WERI-Rb-1 (cell line): ENCODE results near the gene BYSL.
A peak's percentile ranks its signal among the peaks of the same experiment; 100 is the strongest.

ENCODE experiments used
- DNase-seq: peaks from one replicate; pipeline ENCODE4 v3.0.0-alpha.2; 2020
- H3K27ac ChIP-seq: fragments of 250-450 bp; sonication (Bioruptor Pico); 2 replicates; pipeline ENCODE4 v1.5.1; 2020; ENCODE audit warnings: mild to moderate bottlenecking, moderate library complexity
- H3K27me3 ChIP-seq: fragments of 250-450 bp; sonication (Bioruptor Pico); 2 replicates; pipeline ENCODE4 v1.5.1; 2021; ENCODE audit warnings: mild to moderate bottlenecking, low read depth, moderate library complexity; ENCODE audit not compliant: insufficient read depth, severe bottlenecking
- H3K36me3 ChIP-seq: fragments of 250-450 bp; sonication (Bioruptor Pico); 2 replicates; pipeline ENCODE4 v1.5.1; 2020; ENCODE audit warnings: mild to moderate bottlenecking, moderate library complexity
- H3K4me3 ChIP-seq: 2 replicates; pipeline ENCODE4 v1.5.1; 2011; ENCODE audit warnings: low read depth, mild to moderate bottlenecking, control low read depth, low read length
- H3K9me3 ChIP-seq: fragments of 250-450 bp; sonication (Bioruptor Pico); 2 replicates; pipeline ENCODE4 v1.5.1; 2021; ENCODE audit warnings: mild to moderate bottlenecking, moderate library complexity; ENCODE audit not compliant: severe bottlenecking
- TF ChIP-seq, protein P1 (sequence below): IDR thresholded peaks from 2 replicates; pipeline ENCODE4 v1.5.1; 2011; ENCODE audit warnings: low read depth, mild to moderate bottlenecking, control low read depth, inconsistent platforms, low read length

Gene BYSL

GRCh38 chr6:41937861-41938574 lies 16.7 kb downstream of the BYSL start:
- Histone ChIP-seq H3K27ac (peak overlapping the region; percentile 14), H3K4me3 (no peak overlapping the region), H3K27me3 (no peaks in the 10 kb centered on the region), H3K36me3 (peaks cover 64% of the 10 kb centered on the region), H3K9me3 (no peaks in the 10 kb centered on the region)
- no peak for DNase-seq
- TF ChIP-seq, protein P1, sequence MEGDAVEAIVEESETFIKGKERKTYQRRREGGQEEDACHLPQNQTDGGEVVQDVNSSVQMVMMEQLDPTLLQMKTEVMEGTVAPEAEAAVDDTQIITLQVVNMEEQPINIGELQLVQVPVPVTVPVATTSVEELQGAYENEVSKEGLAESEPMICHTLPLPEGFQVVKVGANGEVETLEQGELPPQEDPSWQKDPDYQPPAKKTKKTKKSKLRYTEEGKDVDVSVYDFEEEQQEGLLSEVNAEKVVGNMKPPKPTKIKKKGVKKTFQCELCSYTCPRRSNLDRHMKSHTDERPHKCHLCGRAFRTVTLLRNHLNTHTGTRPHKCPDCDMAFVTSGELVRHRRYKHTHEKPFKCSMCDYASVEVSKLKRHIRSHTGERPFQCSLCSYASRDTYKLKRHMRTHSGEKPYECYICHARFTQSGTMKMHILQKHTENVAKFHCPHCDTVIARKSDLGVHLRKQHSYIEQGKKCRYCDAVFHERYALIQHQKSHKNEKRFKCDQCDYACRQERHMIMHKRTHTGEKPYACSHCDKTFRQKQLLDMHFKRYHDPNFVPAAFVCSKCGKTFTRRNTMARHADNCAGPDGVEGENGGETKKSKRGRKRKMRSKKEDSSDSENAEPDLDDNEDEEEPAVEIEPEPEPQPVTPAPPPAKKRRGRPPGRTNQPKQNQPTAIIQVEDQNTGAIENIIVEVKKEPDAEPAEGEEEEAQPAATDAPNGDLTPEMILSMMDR, result no peak

GRCh38 chr6:41938590-41939175 lies 17.4 kb downstream of the BYSL start:
- Histone ChIP-seq H3K27ac (no peak overlapping the region), H3K27me3 (no peaks in the 10 kb centered on the region), H3K9me3 (no peaks in the 10 kb centered on the region), H3K36me3 (peaks cover 57% of the 10 kb centered on the region), H3K4me3 (no peak overlapping the region)
- TF ChIP-seq, protein P1, result 0 out of 2 replicates have a peak, but pooled peaks have one; percentile 4
- DNase-seq, result no peak

- Histone ChIP-seq H3K9me3 (no peaks in the 10 kb centered on the region), H3K27me3 (no peaks in the 10 kb centered on the region), H3K36me3 (peaks cover 51% of the 10 kb centered on the region), H3K4me3 (no peak overlapping the region), H3K27ac (peak overlapping the region; percentile 1; the same call in 1 of the 2 replicates)
- peak; percentile 65 for DNase-seq
- TF ChIP-seq, protein P1, result no peak
Observed at GRCh38 chr6:41939176-41939847, 18.0 kb downstream of the BYSL start.

DNA sequence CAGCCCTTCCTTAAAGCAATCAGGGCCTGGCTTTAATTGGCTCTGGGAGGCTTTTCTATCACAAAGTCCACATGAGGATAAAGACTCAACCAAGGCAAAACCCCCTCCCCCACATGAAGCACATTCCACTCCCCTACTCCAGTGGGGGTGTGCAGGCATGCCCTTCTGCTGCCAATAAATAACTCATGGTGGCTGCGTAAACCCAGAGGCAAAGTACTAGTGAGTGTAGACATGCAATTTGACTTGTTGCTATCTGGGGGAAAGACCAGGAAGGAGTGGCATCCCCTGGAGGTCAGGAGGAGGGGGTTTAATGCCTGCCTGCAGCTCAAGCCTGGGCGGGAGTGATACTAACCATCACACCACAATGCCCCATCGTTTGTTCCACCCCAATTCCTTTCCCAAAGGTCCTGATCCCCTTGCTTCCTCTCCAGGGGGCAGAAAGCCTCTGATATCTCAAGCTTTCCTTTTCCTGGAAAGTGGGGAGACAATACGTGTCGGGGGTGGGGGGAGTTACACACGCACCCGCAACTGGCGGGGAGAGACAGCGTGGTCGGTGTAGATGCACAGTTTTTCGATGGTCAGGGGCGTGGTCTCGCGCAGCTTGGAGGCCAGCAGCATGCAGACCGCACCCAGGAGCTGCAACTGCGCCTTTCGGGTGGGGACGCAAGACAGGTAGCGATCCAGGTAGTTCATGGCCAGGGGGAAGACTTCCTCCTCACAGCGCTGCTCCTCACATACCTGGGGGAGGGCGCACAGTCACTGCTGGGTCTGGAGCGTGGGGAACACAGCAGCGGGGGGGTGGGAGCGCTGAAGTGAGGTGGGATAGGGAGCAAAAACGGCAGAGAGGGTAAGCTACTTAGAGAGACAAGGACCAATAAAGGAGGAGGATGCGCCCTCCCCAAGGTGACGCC lies 18.8 kb downstream of the BYSL start:
- Histone ChIP-seq H3K9me3 (no peaks in the 10 kb centered on the region), H3K27me3 (no peaks in the 10 kb centered on the region), H3K4me3 (peak overlapping the region; percentile 94), H3K36me3 (peaks cover 43% of the 10 kb centered on the region), H3K27ac (peak overlapping the region; percentile 2)
- DNase-seq, result peak; percentile 75
- TF ChIP-seq, protein P1, result no peak

DNA sequence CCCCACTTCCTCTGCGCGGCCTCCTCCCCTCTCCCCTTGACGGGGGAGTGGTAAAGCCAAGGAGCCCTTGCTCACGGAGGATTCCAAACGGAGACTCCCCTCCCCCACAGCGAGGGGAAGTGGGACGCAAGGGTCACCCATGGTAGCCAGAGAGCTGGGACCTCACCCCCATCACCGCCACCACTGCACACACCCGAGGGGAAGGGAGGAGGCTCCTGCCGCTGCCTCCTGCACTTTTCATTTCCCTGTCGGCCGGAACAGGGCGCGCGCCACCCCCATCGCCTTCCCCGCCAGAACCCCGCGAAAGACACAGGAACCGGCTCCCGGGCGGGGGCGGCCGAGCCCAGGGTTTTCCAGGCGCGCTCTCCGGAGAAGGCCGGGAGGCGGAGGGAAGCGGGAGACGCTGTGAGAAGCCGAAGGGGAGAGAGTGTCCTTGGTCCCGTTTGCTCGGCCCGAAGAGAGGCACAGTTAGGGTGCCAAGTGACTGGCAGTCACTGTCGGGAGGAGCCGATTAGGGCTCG lies 19.5 kb downstream of the BYSL start:
- peak overlapping the region; percentile 94 for H3K4me3 ChIP-seq
- H3K27ac ChIP-seq, result peak overlapping the region; percentile 63
- TF ChIP-seq, protein P1, result no peak
- no peaks in the 10 kb centered on the region for H3K27me3 ChIP-seq
- DNase-seq, result peak; percentile 63
- no peaks in the 10 kb centered on the region for H3K9me3 ChIP-seq
- peaks cover 36% of the 10 kb centered on the region for H3K36me3 ChIP-seq
